NCI-H2107 treated with DMSO at 0.1 percent for 48 hours (cell line): ENCODE results near the gene F10.

Experiments
- DNase-seq: peaks from one replicate; lab custom pipeline; 2025; ENCODE audit not compliant: unreplicated experiment; lab: John Stamatoyannopoulos, UW

F10 gene

GRCh38 chr13:113115363-113116205 is 7.0 kb upstream of the F10 start:
- DNase-seq: no peak

DNA sequence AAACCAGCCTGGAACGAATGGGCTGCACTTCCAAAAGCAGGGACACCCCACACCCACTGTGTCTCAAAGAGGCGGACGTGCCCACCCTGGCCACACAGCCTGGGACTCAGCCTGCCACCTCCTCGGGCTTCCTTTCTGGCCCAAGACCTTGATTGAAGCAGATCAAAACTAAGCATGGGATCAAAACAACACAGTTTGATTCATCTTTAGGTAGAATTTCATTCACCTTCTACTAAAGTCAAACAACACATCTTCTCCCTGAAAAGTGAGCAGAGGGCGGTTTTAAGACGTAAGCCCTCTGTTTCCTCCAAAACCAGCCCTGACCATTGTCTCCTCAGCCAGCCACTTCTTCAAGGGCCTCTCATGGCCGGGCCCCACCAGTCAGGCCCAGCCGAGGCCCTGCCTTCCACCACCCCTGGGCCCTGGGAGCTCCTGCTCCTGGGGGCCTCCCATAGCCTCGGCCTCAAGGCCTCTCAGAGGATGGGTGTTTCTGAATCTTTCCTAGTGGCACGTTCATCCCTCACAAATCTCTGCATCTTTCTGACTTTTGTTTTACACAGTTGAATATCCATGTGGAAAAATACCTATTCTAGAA is 6.3 kb upstream of the F10 start:
- no peak for DNase-seq

- DNase-seq: no peak
These were observed 5.7 kb upstream of the F10 start for GRCh38 chr13:113116871-113117271.

GRCh38 chr13:113117335-113117872 is 5.2 kb upstream of the F10 start:
- DNase-seq: no peak

GRCh38 chr13:113117911-113118260 is 4.7 kb upstream of the F10 start:
- DNase-seq: no peak

- no peak for DNase-seq
These were observed 4.2 kb upstream of the F10 start for GRCh38 chr13:113118261-113119021.

GRCh38 chr13:113119166-113119821 is 3.3 kb upstream of the F10 start:
- DNase-seq: no peak

- DNase-seq: no peak
These were observed 2.8 kb upstream of the F10 start for GRCh38 chr13:113119822-113120189.

GRCh38 chr13:113120300-113121182 is 2.1 kb upstream of the F10 start:
- no peak for DNase-seq

DNA sequence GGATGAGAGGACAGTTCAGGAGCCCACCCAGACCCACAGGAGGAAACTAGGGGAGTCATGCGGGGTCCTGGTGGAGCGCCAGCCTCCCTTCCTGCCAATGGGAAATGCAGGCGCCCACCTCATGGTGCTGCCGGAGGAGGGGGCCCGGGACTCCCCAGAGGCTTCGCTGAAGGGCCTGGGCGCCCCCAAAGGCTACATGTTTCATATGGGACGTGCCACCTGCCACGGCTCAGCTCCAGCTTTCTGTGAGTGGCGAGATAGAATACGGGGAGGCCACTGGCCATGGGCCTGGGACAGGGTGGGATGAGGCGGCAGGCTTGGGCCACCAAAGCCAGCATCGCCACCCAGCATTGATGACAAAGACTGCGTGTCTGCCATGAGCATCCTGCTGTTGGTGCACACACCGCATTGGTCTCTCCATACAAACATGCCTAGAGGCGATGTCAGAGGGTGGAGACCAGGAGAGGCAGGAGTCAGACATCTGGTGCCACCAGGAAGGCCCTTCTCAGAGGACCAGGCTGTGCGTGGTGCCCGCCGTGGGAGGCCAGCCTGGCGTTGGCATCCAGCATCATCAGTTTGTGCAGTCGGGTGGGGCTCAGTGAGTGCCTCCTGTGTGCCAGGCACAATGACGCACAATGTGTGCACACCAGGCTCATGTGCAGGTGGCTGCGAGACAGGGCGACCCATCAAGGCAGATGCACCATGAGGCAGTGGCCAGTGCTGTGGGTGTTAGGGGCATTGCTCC is 1.2 kb upstream of the F10 start:
- DNase-seq: no peak

DNA sequence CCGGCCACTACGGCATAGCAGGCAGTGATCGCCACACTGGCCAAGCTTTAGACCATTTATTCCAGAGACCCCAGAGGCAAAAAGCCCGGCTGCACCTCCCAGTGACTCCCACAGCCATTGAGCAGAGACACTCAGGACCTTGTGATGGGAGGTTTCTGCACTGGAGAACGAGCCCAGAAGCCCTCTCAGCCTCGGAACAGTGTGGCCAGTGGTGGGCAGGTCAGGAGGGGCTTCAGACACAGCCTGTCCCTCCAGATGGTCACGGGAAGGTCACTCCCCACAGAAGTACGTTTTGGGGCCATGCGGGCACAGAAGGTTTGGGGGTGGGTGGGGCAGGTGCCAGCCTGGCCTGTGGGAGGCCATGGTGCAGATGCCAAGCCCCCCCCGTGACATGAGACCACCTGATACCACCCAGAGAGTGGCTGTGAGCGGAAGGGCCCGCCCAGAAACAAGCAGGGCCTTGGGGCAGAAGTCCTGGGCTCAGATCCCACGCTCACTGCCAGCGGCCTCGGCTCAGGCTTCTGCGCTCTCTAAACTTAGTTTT is 599 bp upstream of the F10 start:
- no peak for DNase-seq

- no peak for DNase-seq
These were observed 915 bp downstream of the F10 start for GRCh38 chr13:113123226-113124201.

DNA sequence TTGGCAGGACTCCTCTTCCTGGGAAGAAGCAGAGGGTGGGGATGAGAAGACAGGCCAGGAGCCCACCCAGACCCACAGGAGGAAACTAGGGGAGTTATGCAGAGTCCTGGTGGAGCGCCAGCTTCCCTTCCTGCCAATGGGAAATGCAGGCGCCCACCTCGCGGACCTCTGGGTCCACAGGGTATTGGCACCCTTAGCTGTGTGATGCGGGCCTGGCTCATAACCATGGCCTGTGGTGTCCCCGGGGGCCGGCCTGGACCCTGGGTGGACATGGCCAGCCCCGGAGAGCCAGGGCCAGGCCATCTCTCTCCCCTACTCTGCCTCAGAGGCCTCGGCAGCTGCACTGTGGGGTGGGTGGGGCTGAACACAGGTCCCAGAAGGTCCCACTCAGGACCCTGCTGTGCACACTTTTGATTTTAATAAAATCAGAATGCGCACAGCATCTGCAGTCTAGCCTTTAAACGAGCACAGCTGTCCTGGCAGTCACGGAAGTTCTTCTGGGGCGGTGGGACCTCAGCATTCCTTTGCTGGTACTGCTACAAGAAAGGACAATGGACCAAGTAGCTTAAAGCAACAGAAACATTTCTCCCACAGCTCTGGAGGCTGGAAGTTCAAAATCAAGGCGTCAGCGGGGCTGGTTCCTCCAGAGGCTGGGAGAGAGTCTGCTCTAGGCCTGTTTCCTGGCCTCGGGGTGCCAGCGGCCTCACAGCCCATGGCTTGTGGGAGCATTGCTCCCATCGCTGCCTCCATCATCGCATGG is 1.8 kb downstream of the F10 start:
- no peak for DNase-seq

- no peak for DNase-seq
These were observed 3.1 kb downstream of the F10 start for GRCh38 chr13:113125506-113126264.

DNA sequence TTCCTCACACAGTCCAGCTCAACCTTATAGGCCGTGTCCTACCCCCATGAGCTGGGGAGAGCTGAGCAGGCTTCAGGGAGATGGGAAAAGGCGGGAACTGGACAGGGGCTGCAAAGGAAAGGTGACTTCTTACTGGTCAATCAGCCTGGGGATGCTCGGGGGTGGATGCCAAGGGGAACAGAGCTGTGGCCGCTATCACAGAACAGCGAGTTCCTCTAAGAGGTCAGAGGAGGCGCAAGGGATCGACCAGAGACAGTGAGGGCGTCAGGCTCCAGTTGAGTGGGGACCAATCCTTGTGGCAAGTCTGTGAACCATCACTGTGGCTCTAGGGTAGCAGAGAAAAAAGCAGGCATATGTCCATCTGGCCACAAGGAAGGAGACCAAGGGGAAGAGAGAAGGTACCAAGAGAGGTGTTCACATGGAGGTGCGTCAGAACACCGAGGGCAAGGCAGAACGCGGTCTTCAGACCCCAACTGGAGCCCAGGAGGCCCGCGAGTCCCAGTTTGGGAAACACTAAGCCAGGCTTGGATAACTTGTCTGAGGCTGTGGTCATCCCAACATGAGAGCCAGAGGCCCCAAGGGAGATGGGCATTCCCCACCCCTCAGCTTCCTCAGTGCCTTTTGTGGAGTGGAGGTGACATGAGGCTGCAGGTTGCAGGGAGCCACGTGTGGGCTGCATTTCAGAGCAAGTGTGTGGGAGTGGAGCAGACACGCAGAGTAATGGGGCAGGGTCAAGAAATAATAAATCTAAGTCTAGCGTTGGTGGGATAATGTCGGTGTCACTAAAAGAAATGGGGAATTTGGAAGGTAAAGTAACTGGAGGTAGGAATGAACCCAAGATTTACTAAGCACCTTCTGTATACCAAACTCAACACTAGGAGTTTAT is 3.9 kb downstream of the F10 start:
- no peak for DNase-seq

- DNase-seq: no peak
These were observed 6.9 kb downstream of the F10 start for GRCh38 chr13:113129480-113129879.
